SKM-1 (cell line): Measurements from ENCODE around the gene RTN4IP1.
"Not testable (repeated sequence)": the region's sequence is repeated elsewhere in the genome, so short reads cannot be mapped to it uniquely, and the experiment has no call there.

ENCODE experiments used
- DNase-seq: peaks from one replicate; lab custom pipeline; 2025; ENCODE audit not compliant: unreplicated experiment; lab: John Stamatoyannopoulos, UW

Gene RTN4IP1

GRCh38 chr6:106548926-106549455, 80.3 kb downstream of the RTN4IP1 start:
- DNase-seq = not testable (repeated sequence)

GRCh38 chr6:106547601-106548453, 81.5 kb downstream of the RTN4IP1 start:
- DNase-seq = no peak

- peak; percentile 81 for DNase-seq
Observed at GRCh38 chr6:106546691-106547414, 82.4 kb downstream of the RTN4IP1 start.

GRCh38 chr6:106546261-106546690, 83.0 kb downstream of the RTN4IP1 start:
- no peak for DNase-seq

- DNase-seq = no peak
Observed at GRCh38 chr6:106540907-106541306, 88.4 kb downstream of the RTN4IP1 start.

GRCh38 chr6:106540432-106540831, 88.9 kb downstream of the RTN4IP1 start:
- no peak for DNase-seq

- DNase-seq = no peak
Observed at GRCh38 chr6:106539936-106540335, 89.4 kb downstream of the RTN4IP1 start.

GRCh38 chr6:106538145-106538544, 91.2 kb downstream of the RTN4IP1 start:
- DNase-seq = no peak

- no peak for DNase-seq
Observed at GRCh38 chr6:106537662-106538061, 91.6 kb downstream of the RTN4IP1 start.

GRCh38 chr6:106536851-106537250, 92.4 kb downstream of the RTN4IP1 start:
- no peak for DNase-seq

GRCh38 chr6:106536357-106536756, 92.9 kb downstream of the RTN4IP1 start:
- DNase-seq = no peak

- no peak for DNase-seq
Observed at GRCh38 chr6:106535012-106535411, 94.3 kb downstream of the RTN4IP1 start.

GRCh38 chr6:106534564-106534982, 94.7 kb downstream of the RTN4IP1 start:
- no peak for DNase-seq

GRCh38 chr6:106534004-106534403, 95.3 kb downstream of the RTN4IP1 start:
- no peak for DNase-seq

- DNase-seq = no peak
Observed at GRCh38 chr6:106533054-106533453, 96.2 kb downstream of the RTN4IP1 start.

GRCh38 chr6:106530502-106530901, 98.8 kb downstream of the RTN4IP1 start:
- no peak for DNase-seq

GRCh38 chr6:106530026-106530425, 99.3 kb downstream of the RTN4IP1 start:
- DNase-seq = no peak

GRCh38 chr6:106529438-106529837, 99.9 kb downstream of the RTN4IP1 start:
- no peak for DNase-seq

GRCh38 chr6:106528521-106528920, 100.8 kb downstream of the RTN4IP1 start:
- no peak for DNase-seq

GRCh38 chr6:106527979-106528378, 101.3 kb downstream of the RTN4IP1 start:
- DNase-seq = no peak

- no peak for DNase-seq
Observed at GRCh38 chr6:106527117-106527516, 102.2 kb downstream of the RTN4IP1 start.

GRCh38 chr6:106525882-106526275, 103.4 kb downstream of the RTN4IP1 start:
- no peak for DNase-seq
